ENCODE data around the gene PLCXD1.

The PLCXD1 gene

GRCh38 chrX:340121-340520 is 58.9 kb downstream of the PLCXD1 start:
- in situ Hi-C loops (cut with HindIII; ENCODE audit: low sequenced_read_pairs), result no loop called here
- no peak for TF ChIP-seq CTCF (IDR thresholded peaks at IDR 0.05; ENCODE audit: low read depth, low read length)
- DNase-seq (ENCODE audit: low read depth, low spot score), result no peak
- no peak overlapping the region for H3K4me3 ChIP-seq (ENCODE audit: low read depth, low read length)

- in situ Hi-C loops (cut with HindIII; ENCODE audit: low sequenced_read_pairs), result no loop called here
- H3K4me3 ChIP-seq (ENCODE audit: low read depth, low read length), result no peak overlapping the region
- no peak for TF ChIP-seq CTCF (IDR thresholded peaks at IDR 0.05; ENCODE audit: low read depth, low read length)
- no peak for DNase-seq (ENCODE audit: low read depth, low spot score)
Observed at GRCh38 chrX:340641-341423, 59.7 kb downstream of the PLCXD1 start.

- TF ChIP-seq CTCF (IDR thresholded peaks at IDR 0.05; ENCODE audit: low read depth, low read length), result no peak
- in situ Hi-C loops (cut with HindIII; ENCODE audit: low sequenced_read_pairs), result no loop called here
- DNase-seq (ENCODE audit: low read depth, low spot score), result no peak
- no peak overlapping the region for H3K4me3 ChIP-seq (ENCODE audit: low read depth, low read length)
Observed at GRCh38 chrX:341541-342101, 60.4 kb downstream of the PLCXD1 start.

- no peak overlapping the region for H3K4me3 ChIP-seq (ENCODE audit: low read depth, low read length)
- DNase-seq (ENCODE audit: low read depth, low spot score), result no peak
- TF ChIP-seq CTCF (IDR thresholded peaks at IDR 0.05; ENCODE audit: low read depth, low read length), result no peak
- in situ Hi-C loops (cut with HindIII; ENCODE audit: low sequenced_read_pairs), result no loop called here
Observed at GRCh38 chrX:344371-344901, 63.3 kb downstream of the PLCXD1 start.

GRCh38 chrX:345020-345925 is 64.1 kb downstream of the PLCXD1 start:
- no peak overlapping the region for H3K4me3 ChIP-seq (ENCODE audit: low read depth, low read length)
- no peak for TF ChIP-seq CTCF (IDR thresholded peaks at IDR 0.05; ENCODE audit: low read depth, low read length)
- DNase-seq (ENCODE audit: low read depth, low spot score), result no peak
- in situ Hi-C loops (cut with HindIII; ENCODE audit: low sequenced_read_pairs), result no loop called here

- no peak for TF ChIP-seq CTCF (IDR thresholded peaks at IDR 0.05; ENCODE audit: low read depth, low read length)
- no peak for DNase-seq (ENCODE audit: low read depth, low spot score)
- no peak overlapping the region for H3K4me3 ChIP-seq (ENCODE audit: low read depth, low read length)
- in situ Hi-C loops (cut with HindIII; ENCODE audit: low sequenced_read_pairs), result no loop called here
Observed at GRCh38 chrX:346034-346813, 65.0 kb downstream of the PLCXD1 start.

Data from astrocyte of the spinal cord (primary cell).